PC-3 (cell line): ENCODE results near the gene IQCE. TPM values are rescaled to one million over a fixed set of nuclear protein-coding genes. Genes with fewer than 3 reads are reported as not detected.

Source experiments
- ATAC-seq: fragments of 200-7000 bp; cut with Tn5 transposase; 2 replicates; pipeline ENCODE4 v1.9.1; 2020; ENCODE audit warnings: mild to moderate bottlenecking, moderate library complexity
- BruUV-seq: library from RNA; stranded (reverse); fragments of 400-500 nt; replicated peaks from 2 replicates; lab custom pipeline; 2021; lab: Mats Ljungman, UMichigan
- CTCF ChIA-PET: fragments of 300-600 bp; sonication (Branson Sonifier 250); formaldehyde crosslinking; loops from one replicate; lab custom pipeline; 2022; ENCODE audit warnings: antibody characterized with exemption; lab: Charles Lee
- POLR2A ChIA-PET: fragments of 300-600 bp; sonication (Branson Sonifier 250); formaldehyde crosslinking; loops from one replicate; lab custom pipeline; 2022; ENCODE audit warnings: antibody characterized with exemption; ENCODE audit not compliant: unreplicated experiment; lab: Charles Lee
- DNase-seq: peaks from one replicate; pipeline ENCODE4 v3.0.0-alpha.2; 2015
- H2AFZ ChIP-seq: fragments of 300-600 bp; sonication (generic); 2 replicates; pipeline ENCODE4 v1.6.0; 2016; ENCODE audit warnings: antibody characterized with exemption, low read length
- H3F3A ChIP-seq: fragments of 300-600 bp; sonication (generic); one replicate; pipeline ENCODE4 v1.6.0; 2017; ENCODE audit warnings: antibody characterized with exemption, low read length, control low read depth, mild to moderate bottlenecking; ENCODE audit not compliant: unreplicated experiment
- H3K27ac ChIP-seq: fragments of 300-600 bp; sonication (generic); 2 replicates; pipeline ENCODE4 v1.5.1; 2016; ENCODE audit warnings: mild to moderate bottlenecking, low read length
- H3K27me3 ChIP-seq: fragments of 300-600 bp; sonication (generic); 2 replicates; pipeline ENCODE4 v1.6.1; 2016; ENCODE audit warnings: low read length, mixed read lengths
- H3K36me3 ChIP-seq: fragments of 300-600 bp; sonication (generic); 2 replicates; pipeline ENCODE4 v1.6.1; 2016; ENCODE audit warnings: low read depth, mixed run types, low read length, mixed read lengths
- H3K4me1 ChIP-seq: fragments of 300-600 bp; sonication (generic); 2 replicates; pipeline ENCODE4 v1.5.1; 2016; ENCODE audit warnings: low read length; ENCODE audit not compliant: insufficient read depth
- H3K4me2 ChIP-seq: fragments of 300-600 bp; sonication (generic); 2 replicates; pipeline ENCODE4 v1.6.0; 2016; ENCODE audit warnings: low read length
- H3K4me3 ChIP-seq: fragments of 300-600 bp; sonication (generic); 2 replicates; pipeline ENCODE4 v1.5.1; 2016; ENCODE audit warnings: mild to moderate bottlenecking, low read length, mixed read lengths
- H3K79me2 ChIP-seq: fragments of 300-600 bp; sonication (generic); 2 replicates; pipeline ENCODE4 v1.6.1; 2017; ENCODE audit warnings: low read length, mixed read lengths
- H3K9ac ChIP-seq: fragments of 300-600 bp; sonication (generic); 2 replicates; pipeline ENCODE4 v1.6.0; 2016; ENCODE audit warnings: mild to moderate bottlenecking, low read length
- H3K9me2 ChIP-seq: fragments of 300-600 bp; sonication (generic); replicated peaks from 2 replicates; pipeline ENCODE4 v1.6.1; 2016; ENCODE audit warnings: mixed run types, low read length, mixed read lengths
- H3K9me3 ChIP-seq: fragments of 300-600 bp; sonication (generic); 2 replicates; pipeline ENCODE4 v1.6.1; 2016; ENCODE audit warnings: low read length, mixed read lengths
- H4K20me1 ChIP-seq: fragments of 300-600 bp; sonication (generic); 2 replicates; pipeline ENCODE4 v1.6.1; 2016; ENCODE audit warnings: low read length, mixed read lengths
- CTCF ChIP-seq: fragments of 300-600 bp; sonication (generic); conservative IDR thresholded peaks from 2 replicates; pipeline ENCODE4 v1.5.1; 2017; ENCODE audit warnings: antibody characterized with exemption, low read depth, mild to moderate bottlenecking, low read length
- EZH2 ChIP-seq: fragments of 300-600 bp; sonication (generic); IDR thresholded peaks from one replicate; pipeline ENCODE4 v1.6.1; 2017; ENCODE audit warnings: antibody characterized with exemption, mild to moderate bottlenecking, low read length; ENCODE audit not compliant: unreplicated experiment
- EZH2phosphoT487 ChIP-seq: fragments of 300-600 bp; sonication (generic); IDR thresholded peaks from 2 replicates; pipeline ENCODE4 v1.6.1; 2018; ENCODE audit warnings: mild to moderate bottlenecking, antibody characterized with exemption, low read length, borderline replicate concordance
- intact Hi-C: fragments of 100-400 bp; cut with micrococcal nuclease; formaldehyde crosslinking; loops from 2 replicates; pipeline ENCODE4 v1.9.0; 2023
- total RNA-seq: library from RNA; depleted of rRNA; stranded (reverse); fragments of >200 nt; gene quantifications from 2 replicates; pipeline ENCODE4 v1.2.3, GENCODE V29; 2014

The IQCE gene
- total RNA-seq, 1 experiment from 2014 or later: 9.7 TPM

- DNase-seq (no peak), ATAC-seq (no peak)
- ChIA-PET CTCF (no interaction called here), POLR2A (no interaction called here)
- H3K9me2 ChIP-seq: no peaks in the 10 kb centered on the region
- no peaks in the 10 kb centered on the region for H3F3A ChIP-seq
- BruUV-seq: no TSS peak
- H3K9me3 ChIP-seq: no peaks in the 10 kb centered on the region
- H3K36me3 ChIP-seq: 0 out of 2 replicates have a peak, but pooled peaks cover 5% of the 10 kb centered on the region
- H3K4me3 ChIP-seq: no peak overlapping the region
- H3K4me1 ChIP-seq: no peaks in the 10 kb centered on the region
- TF ChIP-seq EZH2phosphoT487 (no peak), EZH2 (no peak), CTCF (no peak)
- H3K79me2 ChIP-seq: no peaks in the 10 kb centered on the region
- H3K9ac ChIP-seq: no peak overlapping the region
- no peaks in the 10 kb centered on the region for H4K20me1 ChIP-seq
- H3K27me3 ChIP-seq: no peaks in the 10 kb centered on the region
- no peak overlapping the region for H3K27ac ChIP-seq
- intact Hi-C loops: no loop called here
- no peak overlapping the region for H2AFZ ChIP-seq
- H3K4me2 ChIP-seq: no peak overlapping the region
These were observed 36.6 kb downstream of the IQCE start for GRCh38 chr7:2595258-2595860.

DNA sequence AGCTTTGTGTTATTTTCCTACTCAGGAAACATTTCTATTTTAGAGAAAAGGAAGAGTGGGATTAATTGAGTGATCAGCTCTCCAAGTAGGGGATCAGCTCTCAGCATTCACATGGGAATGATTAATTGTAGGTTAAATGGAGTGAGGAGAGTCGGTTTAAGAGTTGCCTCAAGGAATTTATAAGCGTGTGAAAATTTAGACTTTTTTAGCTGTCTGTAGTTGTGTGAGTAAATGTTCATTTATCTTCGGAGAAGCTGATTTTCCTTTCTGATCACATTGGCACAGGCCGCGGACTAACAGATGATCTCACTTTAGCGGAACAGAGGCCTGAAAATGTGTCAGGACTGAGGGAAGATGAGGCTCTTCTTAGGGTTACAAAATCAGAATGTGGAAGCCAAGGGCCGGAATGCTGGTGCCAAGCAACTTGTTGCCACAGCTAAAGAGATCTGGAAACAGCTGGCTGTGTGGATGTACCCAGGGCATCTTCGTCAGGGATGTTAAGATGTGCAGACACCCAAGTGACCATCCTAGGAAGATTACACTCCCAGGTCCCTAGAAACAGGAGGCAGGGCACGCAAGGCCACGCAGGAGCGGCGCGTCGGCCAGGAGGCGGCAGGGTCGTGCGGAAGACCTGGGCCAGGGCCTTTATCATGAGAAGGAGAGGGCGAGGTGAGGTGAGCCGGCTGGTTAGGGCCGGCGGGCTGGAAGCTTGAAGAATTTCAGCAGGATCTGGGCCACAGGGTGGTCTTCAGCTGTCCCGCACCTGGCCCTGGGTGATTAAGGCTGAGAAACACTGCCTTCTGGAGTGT is 37.9 kb downstream of the IQCE start:
- Histone ChIP-seq H3K27me3 (no peaks in the 10 kb centered on the region), H3K4me2 (no peak overlapping the region), H4K20me1 (no peaks in the 10 kb centered on the region), H2AFZ (no peak overlapping the region), H3K4me3 (no peak overlapping the region), H3K27ac (no peak overlapping the region), H3K9me3 (no peaks in the 10 kb centered on the region), H3K9ac (no peak overlapping the region), H3K9me2 (no peaks in the 10 kb centered on the region), H3F3A (no peaks in the 10 kb centered on the region), H3K79me2 (no peaks in the 10 kb centered on the region), H3K36me3 (0 out of 2 replicates have a peak, but pooled peaks cover 5% of the 10 kb centered on the region), H3K4me1 (no peaks in the 10 kb centered on the region)
- intact Hi-C loops: no loop called here
- DNase-seq (no peak), ATAC-seq (no peak)
- POLR2A ChIA-PET: no interaction called here
- TF ChIP-seq EZH2phosphoT487 (no peak), EZH2 (no peak)
- CTCF ChIA-PET: interaction anchor here (0.6 kb wide), 1 partner anchor 137 kb away, joined by 5 read pairs; no protein-coding TSS in a partner anchor
- no TSS peak for BruUV-seq

- DNase-seq (no peak), ATAC-seq (no peak)
- no peak overlapping the region for H3K9ac ChIP-seq
- H2AFZ ChIP-seq: no peak overlapping the region
- H3F3A ChIP-seq: no peaks in the 10 kb centered on the region
- H3K4me1 ChIP-seq: peaks cover 5% of the 10 kb centered on the region
- H3K36me3 ChIP-seq: 0 out of 2 replicates have a peak, but pooled peaks cover 5% of the 10 kb centered on the region
- no peaks in the 10 kb centered on the region for H4K20me1 ChIP-seq
- intact Hi-C loops: no loop called here
- H3K4me3 ChIP-seq: no peak overlapping the region
- no peak for TF ChIP-seq EZH2
- TF ChIP-seq EZH2phosphoT487: no peak
- ChIA-PET POLR2A (no interaction called here), CTCF (no interaction called here)
- no peak overlapping the region for H3K27ac ChIP-seq
- H3K4me2 ChIP-seq: no peak overlapping the region
- no peaks in the 10 kb centered on the region for H3K9me2 ChIP-seq
- BruUV-seq: no TSS peak
- no peaks in the 10 kb centered on the region for H3K9me3 ChIP-seq
- H3K27me3 ChIP-seq: no peaks in the 10 kb centered on the region
- no peaks in the 10 kb centered on the region for H3K79me2 ChIP-seq
These were observed 38.5 kb downstream of the IQCE start for GRCh38 chr7:2597273-2597640.
